Measurements from ENCODE around the gene CCNL2. TPM values are rescaled to one million over a fixed set of nuclear protein-coding genes. Genes with fewer than 3 reads are reported as not detected.
"Not testable (repeated sequence)": the region's sequence is repeated elsewhere in the genome, so short reads cannot be mapped to it uniquely, and the experiment has no call there.

The CCNL2 gene
- total and polyA plus RNA-seq, 8 donors: 33.4 to 739 (median 277) TPM

DNA sequence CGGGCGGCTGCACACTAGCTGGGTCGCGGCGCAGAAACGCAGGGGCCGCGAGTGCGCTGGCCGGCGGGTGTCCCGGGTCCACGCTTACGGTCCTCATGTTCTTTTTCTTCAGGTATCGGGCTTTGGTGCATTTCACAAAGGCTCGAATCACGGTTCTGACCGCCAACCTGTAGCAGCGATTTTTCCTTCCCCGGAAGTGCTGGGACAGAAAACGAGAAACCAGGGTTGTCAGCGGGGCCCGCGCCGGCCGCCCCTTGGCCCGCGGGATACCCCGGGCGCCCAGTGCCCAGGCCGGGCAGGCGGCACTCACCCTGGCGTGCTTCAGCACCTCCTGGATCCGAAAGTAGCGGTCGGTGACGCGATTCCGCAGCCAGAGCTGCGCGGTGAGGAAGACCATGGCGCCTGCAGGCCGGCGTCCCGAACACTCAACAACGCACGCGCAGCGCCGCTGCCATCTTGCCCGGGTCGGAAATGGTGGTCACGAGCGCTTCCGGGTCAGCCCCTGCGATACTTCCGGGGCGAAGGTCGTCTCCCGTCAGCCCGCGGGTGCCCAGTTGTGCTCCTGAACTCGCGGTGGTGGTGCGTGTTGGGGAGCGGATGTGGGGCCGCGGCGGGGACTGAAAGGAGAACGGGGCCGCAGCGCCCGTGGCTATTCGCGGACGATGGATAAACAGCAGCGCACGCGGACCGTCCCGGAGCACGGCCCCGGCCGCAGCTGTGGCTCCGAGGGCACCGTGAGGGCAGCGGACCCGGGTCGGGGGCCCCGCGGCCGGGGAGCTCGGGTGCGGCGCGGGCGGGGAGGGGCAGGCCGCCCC is 7.9 kb upstream of the CCNL2 start, which contains the start of gene MRPL20:
TSS of gene MRPL20 (minus strand) at position 473 of the 815 bp plus-strand sequence. CDS start at position 397, 76 bp downstream.
- intact Hi-C loops (cut with DNase I; ENCODE audit: low total_unique reads): no loop called here
- Histone ChIP-seq H3K27ac (peak within 1 kb of the TSS; percentile 85 to 93 (median 88)), H3K4me1 (peaks cover 25 to 66% (median 47%) of the 10 kb centered on the region in 4 donors), H3K9me3 (peaks cover 0 to 1% (median under 1%) of the 10 kb centered on the region in 4 donors), H3K4me3 (peak within 1 kb of the TSS; percentile 89 to 100 (median 94)), H3K36me3 (peaks cover 31 to 43% (median 37%) of the 10 kb centered on the region in 4 donors), H3K27me3 (no peaks in the 10 kb centered on the region)
- whole genome bisulfite sequencing, 5 donors: 0 to 1% (median 1%) methylated on average over 18 to 98 of the region's 98 CpGs
- peak; percentile 95 to 98 for DNase-seq
- TF ChIP-seq POLR2AphosphoS5 (IDR thresholded peaks at IDR 0.05): peak; percentile 92 to 98 (median 96)
- TF ChIP-seq POLR2A (IDR thresholded peaks at IDR 0.05): peak in 1 of 4 donors; percentile 36
- TF ChIP-seq, protein P1, sequence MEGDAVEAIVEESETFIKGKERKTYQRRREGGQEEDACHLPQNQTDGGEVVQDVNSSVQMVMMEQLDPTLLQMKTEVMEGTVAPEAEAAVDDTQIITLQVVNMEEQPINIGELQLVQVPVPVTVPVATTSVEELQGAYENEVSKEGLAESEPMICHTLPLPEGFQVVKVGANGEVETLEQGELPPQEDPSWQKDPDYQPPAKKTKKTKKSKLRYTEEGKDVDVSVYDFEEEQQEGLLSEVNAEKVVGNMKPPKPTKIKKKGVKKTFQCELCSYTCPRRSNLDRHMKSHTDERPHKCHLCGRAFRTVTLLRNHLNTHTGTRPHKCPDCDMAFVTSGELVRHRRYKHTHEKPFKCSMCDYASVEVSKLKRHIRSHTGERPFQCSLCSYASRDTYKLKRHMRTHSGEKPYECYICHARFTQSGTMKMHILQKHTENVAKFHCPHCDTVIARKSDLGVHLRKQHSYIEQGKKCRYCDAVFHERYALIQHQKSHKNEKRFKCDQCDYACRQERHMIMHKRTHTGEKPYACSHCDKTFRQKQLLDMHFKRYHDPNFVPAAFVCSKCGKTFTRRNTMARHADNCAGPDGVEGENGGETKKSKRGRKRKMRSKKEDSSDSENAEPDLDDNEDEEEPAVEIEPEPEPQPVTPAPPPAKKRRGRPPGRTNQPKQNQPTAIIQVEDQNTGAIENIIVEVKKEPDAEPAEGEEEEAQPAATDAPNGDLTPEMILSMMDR (IDR thresholded peaks at IDR 0.05): peak in 1 of 7 experiments; percentile 14
- no peak for TF ChIP-seq EP300 (IDR thresholded peaks at IDR 0.05)

DNA sequence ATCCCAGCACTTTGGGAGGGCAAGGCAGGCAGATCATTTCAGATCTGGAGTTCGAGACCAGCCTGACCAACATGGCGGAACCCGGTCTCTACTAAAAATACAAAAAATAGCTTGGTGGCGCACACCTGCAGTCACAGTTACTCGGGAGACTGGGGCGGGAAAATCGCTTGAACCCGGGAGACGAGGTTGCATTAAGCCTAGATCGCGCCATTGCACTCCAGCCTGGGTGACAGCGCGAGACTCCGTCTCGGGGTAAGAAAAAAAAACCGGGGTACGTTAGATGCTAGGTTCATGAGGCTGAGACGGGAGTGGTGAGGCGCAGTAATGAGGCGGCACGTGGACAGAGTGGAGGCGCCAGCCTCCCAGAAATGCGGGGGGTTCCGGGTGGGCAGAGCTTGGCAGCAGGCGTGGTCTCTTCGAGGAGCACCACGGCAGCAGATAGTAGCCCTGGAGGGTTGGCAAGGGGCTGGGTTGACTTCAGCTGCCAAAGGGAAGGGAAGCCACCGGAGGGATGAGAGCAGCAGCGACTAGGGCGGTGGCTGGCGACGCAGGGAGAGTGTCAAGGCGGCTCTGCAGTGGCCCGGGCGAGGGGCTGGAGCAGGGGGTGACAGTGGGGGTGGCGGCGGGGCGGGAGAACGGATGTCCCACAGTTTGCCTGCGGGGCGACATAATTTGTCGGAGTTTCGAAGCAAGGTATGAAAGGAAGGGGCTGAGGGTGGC is 7.1 kb upstream of the CCNL2 start:
- peak overlapping the region; percentile 77 to 93 (median 88) for H3K27ac ChIP-seq

DNA sequence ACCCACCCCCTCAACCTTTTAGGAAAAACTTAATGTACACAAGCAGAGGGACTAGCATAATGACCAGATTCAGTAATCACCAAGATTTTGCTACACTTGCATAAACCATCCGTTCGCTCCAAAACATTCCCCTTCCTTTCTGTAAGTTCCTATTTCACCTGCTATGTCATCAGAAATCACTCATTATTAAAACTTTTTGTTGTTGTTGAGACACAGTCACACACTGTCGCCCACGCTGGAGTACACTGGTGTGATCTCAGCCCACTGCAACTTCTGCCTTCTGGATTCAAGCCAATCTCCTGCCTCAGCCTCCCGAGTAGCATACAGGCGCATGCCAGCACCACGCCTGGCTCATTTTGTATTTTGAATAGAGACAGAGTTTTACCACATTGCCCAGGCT is 4.5 kb upstream of the CCNL2 start:
- 82 to 89% (median 85%) methylated on average over 7 of the region's 7 CpGs for WGBS, 5 donors
- no peak overlapping the region for H3K27ac ChIP-seq
- TF ChIP-seq EP300 (IDR thresholded peaks at IDR 0.05): no peak
- TF ChIP-seq POLR2A (IDR thresholded peaks at IDR 0.05): no peak
- TF ChIP-seq POLR2AphosphoS5 (IDR thresholded peaks at IDR 0.05): no peak
- TF ChIP-seq, protein P1 (IDR thresholded peaks at IDR 0.05): no peak
- DNase-seq: no peak
- H3K36me3 ChIP-seq: peaks cover 44 to 58% (median 53%) of the 10 kb centered on the region in 4 donors
- no peak overlapping the region for H3K4me3 ChIP-seq
- intact Hi-C loops (cut with DNase I; ENCODE audit: low total_unique reads): no loop called here
- H3K9me3 ChIP-seq: no peaks in the 10 kb centered on the region
- peaks cover 33 to 78% (median 64%) of the 10 kb centered on the region in 4 donors for H3K4me1 ChIP-seq
- H3K27me3 ChIP-seq: no peaks in the 10 kb centered on the region

More for the DNA sequence above, 7.1 kb upstream of the CCNL2 start:
- 33 to 42% (median 34%) methylated on average over 39 to 43 of the region's 43 CpGs for WGBS, 5 donors
- no peaks in the 10 kb centered on the region for H3K27me3 ChIP-seq
- TF ChIP-seq POLR2AphosphoS5 (IDR thresholded peaks at IDR 0.05) (no peak), POLR2A (IDR thresholded peaks at IDR 0.05) (no peak), EP300 (IDR thresholded peaks at IDR 0.05) (no peak)
- TF ChIP-seq, protein P1 (IDR thresholded peaks at IDR 0.05): no peak
- intact Hi-C loops (cut with DNase I; ENCODE audit: low total_unique reads): no loop called here
- peaks cover 38 to 51% (median 45%) of the 10 kb centered on the region in 4 donors for H3K36me3 ChIP-seq
- H3K4me3 ChIP-seq: peak overlapping the region; percentile 89 to 100 (median 94)
- no peak for DNase-seq
- peaks cover 25 to 74% (median 55%) of the 10 kb centered on the region in 4 donors for H3K4me1 ChIP-seq
- no peaks in the 10 kb centered on the region for H3K9me3 ChIP-seq

DNA sequence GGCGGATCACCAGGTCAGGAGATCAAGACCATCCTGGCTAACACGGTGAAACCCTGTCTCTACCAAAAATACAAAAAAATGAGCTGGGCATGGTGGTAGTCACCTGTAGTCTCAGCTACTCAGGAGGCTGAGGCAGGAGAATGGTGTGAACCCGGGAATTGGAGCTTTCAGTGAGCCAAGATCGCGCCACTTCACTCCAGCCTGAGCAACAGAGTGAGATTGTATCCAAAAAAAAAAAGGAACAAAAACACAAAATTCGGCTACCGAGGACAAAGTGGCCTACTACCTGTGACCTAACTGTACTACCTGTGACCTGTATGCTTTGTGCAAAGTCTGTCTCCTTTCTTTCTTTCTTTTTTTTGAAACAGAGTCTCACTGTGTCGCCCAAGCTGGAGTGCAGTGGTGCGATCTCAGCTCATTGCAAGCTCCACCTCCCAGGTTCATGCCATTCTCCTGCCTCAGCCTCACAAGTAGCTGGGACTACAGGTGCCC is 3.8 kb upstream of the CCNL2 start:
- 81 to 87% (median 87%) methylated on average over 9 of the region's 9 CpGs for WGBS, 5 donors
- Histone ChIP-seq H3K36me3 (peaks cover 44 to 64% (median 53%) of the 10 kb centered on the region in 4 donors), H3K4me1 (peaks cover 31 to 78% (median 64%) of the 10 kb centered on the region in 4 donors)
- intact Hi-C loops (cut with DNase I; ENCODE audit: low total_unique reads); DNase-seq; H3K27ac ChIP-seq; H3K9me3 ChIP-seq; H3K27me3 ChIP-seq; H3K4me3 ChIP-seq: not testable (repeated sequence)
